ENCODE data around the gene GPR119. TPM values are rescaled to one million over a fixed set of nuclear protein-coding genes. Genes with fewer than 3 reads are reported as not detected.

The GPR119 gene
- total RNA-seq, 1 experiment from 2014 or later: not detected

GRCh38 chrX:130419263-130419662, 33.8 kb upstream of the GPR119 start:
- Histone ChIP-seq H2BK15ac (ENCODE audit: low read depth, low read length) (no peak overlapping the region), H3K4ac (ENCODE audit: low read depth, low read length) (no peak overlapping the region), H3K79me2 (ENCODE audit: insufficient read depth, low read length) (no peaks in the 10 kb centered on the region), H2AK5ac (ENCODE audit: insufficient read length, low read length) (no peak overlapping the region), H3K4me2 (ENCODE audit: insufficient read depth, insufficient read length, low read length) (no peak overlapping the region), H3K27me3 (ENCODE audit: insufficient read depth, low read length) (no peaks in the 10 kb centered on the region), H4K5ac (ENCODE audit: insufficient read length, low read depth, low read length) (no peak overlapping the region), H4K91ac (ENCODE audit: insufficient read length, low read depth, low read length) (no peak overlapping the region), H2BK120ac (ENCODE audit: low read depth, low read length, poor library complexity, severe bottlenecking) (no peak overlapping the region), H3K9ac (ENCODE audit: extremely low read depth, insufficient read length, low read length) (no peak overlapping the region), H3K14ac (ENCODE audit: insufficient read depth, low read length) (no peak overlapping the region), H2BK20ac (ENCODE audit: low read depth, low read length, poor library complexity, severe bottlenecking) (no peak overlapping the region), H3K79me1 (ENCODE audit: insufficient read depth, low read depth, low read length, poor library complexity, severe bottlenecking) (no peaks in the 10 kb centered on the region), H3K23me2 (ENCODE audit: insufficient read length, low read depth, low read length, poor library complexity, severe bottlenecking) (no peaks in the 10 kb centered on the region), H4K8ac (replicated peaks; ENCODE audit: insufficient read length, low read depth, low read length) (no peak overlapping the region), H2BK5ac (ENCODE audit: insufficient read length, low read length) (no peak overlapping the region), H3K18ac (ENCODE audit: insufficient read length, low read depth, low read length) (no peak overlapping the region), H2BK12ac (ENCODE audit: insufficient read length, low read depth, low read length) (no peak overlapping the region), H4K20me1 (ENCODE audit: control insufficient read depth, insufficient read depth, insufficient read length) (no peaks in the 10 kb centered on the region), H3K4me1 (ENCODE audit: insufficient read depth, low read length) (peaks cover 2% of the 10 kb centered on the region; the same call in 1 of the 2 replicates), H2AFZ (ENCODE audit: low read length) (no peak overlapping the region), H3K27ac (ENCODE audit: insufficient read length, low read depth, low read length) (no peak overlapping the region), H3K9me3 (ENCODE audit: control insufficient read depth, low read depth, low read length) (peaks cover 8% of the 10 kb centered on the region), H3K23ac (ENCODE audit: insufficient read length, low read depth, low read length) (no peak overlapping the region), H3K56ac (ENCODE audit: insufficient read length, low read depth, low read length) (no peak overlapping the region), H3T11ph (ENCODE audit: low read length) (no peak overlapping the region)
- no peak for DNase-seq
- no peak overlapping the region; a peak in 1 of 7 replicates for H3K27ac Mint-ChIP-seq
- TF ChIP-seq CTCF (conservative IDR thresholded peaks at IDR 0.05): no peak
- peaks cover 0 to 46% of the 10 kb centered on the region in 2 experiments; a peak in 2 of 5 replicates for H3K9me3 Mint-ChIP-seq
- H3K36me3 Mint-ChIP-seq (ENCODE audit: insufficient read depth in 1 of 3, low read depth in 3 of 3): peaks cover 0 to 8% (median 0%) of the 10 kb centered on the region in 3 experiments; a peak in 2 of 7 replicates
- peaks cover 6 to 16% of the 10 kb centered on the region in 2 experiments for H3K4me1 Mint-ChIP-seq
- H3K27me3 Mint-ChIP-seq (ENCODE audit: low read depth): peaks cover 3% of the 10 kb centered on the region
- H3K4me3 Mint-ChIP-seq: no peak overlapping the region
- WGBS (ENCODE audit: extremely low coverage, insufficient read length, low lambda C conversion rate): no CpG with 5 or more reads among the region's 2 CpGs
